ENCODE measurements around the gene TRPM1. TPM values are rescaled to one million over a fixed set of nuclear protein-coding genes. Genes with fewer than 3 reads are reported as not detected.

Gene TRPM1
- total RNA-seq, 2 donors from 2014 or later = not detected

DNA sequence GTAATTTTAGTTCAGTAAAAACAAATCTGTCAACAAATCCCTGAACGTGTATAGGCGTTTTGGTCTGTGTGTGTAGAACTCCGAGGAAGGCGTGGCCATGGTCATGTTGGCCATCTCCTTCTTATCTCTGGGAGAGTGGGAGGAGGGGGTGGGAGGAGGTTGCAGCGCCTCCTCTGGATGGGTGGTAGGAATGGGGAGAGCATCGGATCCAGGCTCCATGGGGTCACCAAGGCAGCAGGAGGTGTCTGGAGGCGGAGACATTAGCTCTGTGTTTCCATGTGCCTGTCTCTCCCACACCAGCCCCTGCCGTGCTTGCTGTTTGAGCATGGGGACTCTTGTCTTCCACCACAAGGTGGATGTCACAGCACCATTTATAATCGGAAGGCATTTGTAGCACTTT, 34.5 kb upstream of the TRPM1 start:
- no peak overlapping the region for H3K27ac ChIP-seq
- no peak for DNase-seq (ENCODE audit: low spot score)

GRCh38 chr15:31135523-31135922, 34.0 kb upstream of the TRPM1 start:
- Histone ChIP-seq H3K27me3 (replicated peaks; ENCODE audit: insufficient read depth) (no peaks in the 10 kb centered on the region), H3K4me1 (ENCODE audit: control insufficient read depth in 1 of 2, low read depth in 2 of 2) (no peaks in the 10 kb centered on the region), H3K36me3 (no peaks in the 10 kb centered on the region), H3K4me3 (no peak overlapping the region), H3K9me3 (no peaks in the 10 kb centered on the region), H3K27ac (no peak overlapping the region)
- no peak for ATAC-seq (ENCODE audit: insufficient number of reproducible peaks, low FRiP score, low read depth)
- TF ChIP-seq, protein P1, sequence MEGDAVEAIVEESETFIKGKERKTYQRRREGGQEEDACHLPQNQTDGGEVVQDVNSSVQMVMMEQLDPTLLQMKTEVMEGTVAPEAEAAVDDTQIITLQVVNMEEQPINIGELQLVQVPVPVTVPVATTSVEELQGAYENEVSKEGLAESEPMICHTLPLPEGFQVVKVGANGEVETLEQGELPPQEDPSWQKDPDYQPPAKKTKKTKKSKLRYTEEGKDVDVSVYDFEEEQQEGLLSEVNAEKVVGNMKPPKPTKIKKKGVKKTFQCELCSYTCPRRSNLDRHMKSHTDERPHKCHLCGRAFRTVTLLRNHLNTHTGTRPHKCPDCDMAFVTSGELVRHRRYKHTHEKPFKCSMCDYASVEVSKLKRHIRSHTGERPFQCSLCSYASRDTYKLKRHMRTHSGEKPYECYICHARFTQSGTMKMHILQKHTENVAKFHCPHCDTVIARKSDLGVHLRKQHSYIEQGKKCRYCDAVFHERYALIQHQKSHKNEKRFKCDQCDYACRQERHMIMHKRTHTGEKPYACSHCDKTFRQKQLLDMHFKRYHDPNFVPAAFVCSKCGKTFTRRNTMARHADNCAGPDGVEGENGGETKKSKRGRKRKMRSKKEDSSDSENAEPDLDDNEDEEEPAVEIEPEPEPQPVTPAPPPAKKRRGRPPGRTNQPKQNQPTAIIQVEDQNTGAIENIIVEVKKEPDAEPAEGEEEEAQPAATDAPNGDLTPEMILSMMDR (IDR thresholded peaks at IDR 0.05) = no peak
- no peak for DNase-seq (ENCODE audit: low spot score)

More for the DNA sequence above, 34.5 kb upstream of the TRPM1 start:
- H3K9me3 ChIP-seq = no peaks in the 10 kb centered on the region
- H3K27me3 ChIP-seq (replicated peaks; ENCODE audit: insufficient read depth) = no peaks in the 10 kb centered on the region
- H3K4me3 ChIP-seq = no peak overlapping the region
- no peaks in the 10 kb centered on the region for H3K4me1 ChIP-seq (ENCODE audit: control insufficient read depth in 1 of 2, low read depth in 2 of 2)
- no peaks in the 10 kb centered on the region for H3K36me3 ChIP-seq
- TF ChIP-seq, protein P1 (IDR thresholded peaks at IDR 0.05) = no peak
- no peak for ATAC-seq (ENCODE audit: insufficient number of reproducible peaks, low FRiP score, low read depth)

GRCh38 chr15:31133890-31134289, 32.4 kb upstream of the TRPM1 start:
- no peak for ATAC-seq (ENCODE audit: insufficient number of reproducible peaks, low FRiP score, low read depth)
- Histone ChIP-seq H3K36me3 (no peaks in the 10 kb centered on the region), H3K4me1 (ENCODE audit: control insufficient read depth in 1 of 2, low read depth in 2 of 2) (no peaks in the 10 kb centered on the region), H3K27me3 (replicated peaks; ENCODE audit: insufficient read depth) (no peaks in the 10 kb centered on the region), H3K27ac (no peak overlapping the region), H3K9me3 (no peaks in the 10 kb centered on the region), H3K4me3 (no peak overlapping the region)
- TF ChIP-seq, protein P1 (IDR thresholded peaks at IDR 0.05) = no peak
- no peak for DNase-seq (ENCODE audit: low spot score)

DNA sequence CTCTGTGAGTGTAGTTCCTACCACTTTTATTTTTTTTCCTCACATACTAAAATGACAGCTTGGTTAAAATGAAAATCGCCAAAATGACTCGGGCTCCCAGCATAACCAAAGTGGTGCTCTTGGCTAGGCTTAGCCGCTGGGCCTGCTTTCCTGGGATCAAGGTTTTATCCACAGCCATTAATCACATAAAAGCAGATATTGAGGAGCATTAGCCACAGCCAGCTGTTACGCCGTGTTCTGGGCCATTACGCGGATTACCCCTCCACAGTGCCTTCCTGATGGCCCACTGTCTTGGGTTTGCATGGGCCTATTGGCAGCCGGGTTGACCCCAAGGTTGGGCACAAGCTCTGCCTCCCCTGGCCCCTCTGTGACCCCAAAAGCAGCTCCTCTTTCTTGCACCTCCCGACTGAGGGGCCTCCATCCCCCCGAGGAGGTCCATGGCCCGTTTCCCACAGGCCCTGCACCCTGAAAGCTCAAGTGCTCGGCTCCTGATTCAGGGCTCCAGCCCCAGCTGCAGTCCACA, 30.4 kb upstream of the TRPM1 start:
- Histone ChIP-seq H3K9me3 (no peaks in the 10 kb centered on the region), H3K27me3 (replicated peaks; ENCODE audit: insufficient read depth) (no peaks in the 10 kb centered on the region), H3K4me3 (no peak overlapping the region), H3K36me3 (no peaks in the 10 kb centered on the region), H3K27ac (no peak overlapping the region), H3K4me1 (ENCODE audit: control insufficient read depth in 1 of 2, low read depth in 2 of 2) (no peaks in the 10 kb centered on the region)
- ATAC-seq (ENCODE audit: insufficient number of reproducible peaks, low FRiP score, low read depth) (no peak), DNase-seq (ENCODE audit: low spot score) (no peak)
- TF ChIP-seq, protein P1 (IDR thresholded peaks at IDR 0.05) = no peak

GRCh38 chr15:31130576-31131237, 29.2 kb upstream of the TRPM1 start:
- Histone ChIP-seq H3K4me1 (ENCODE audit: control insufficient read depth in 1 of 2, low read depth in 2 of 2) (no peaks in the 10 kb centered on the region), H3K4me3 (no peak overlapping the region), H3K27me3 (replicated peaks; ENCODE audit: insufficient read depth) (no peaks in the 10 kb centered on the region), H3K27ac (no peak overlapping the region), H3K36me3 (no peaks in the 10 kb centered on the region), H3K9me3 (no peaks in the 10 kb centered on the region)
- ATAC-seq (ENCODE audit: insufficient number of reproducible peaks, low FRiP score, low read depth) (no peak), DNase-seq (ENCODE audit: low spot score) (no peak)
- TF ChIP-seq, protein P1 (IDR thresholded peaks at IDR 0.05) = no peak

Measured in thoracic aorta (tissue), 2 donors.